Measurements from ENCODE around the gene CLCA4.
"Not testable (repeated sequence)": the region's sequence is repeated elsewhere in the genome, so short reads cannot be mapped to it uniquely, and the experiment has no call there.

CLCA4 gene, protein sequence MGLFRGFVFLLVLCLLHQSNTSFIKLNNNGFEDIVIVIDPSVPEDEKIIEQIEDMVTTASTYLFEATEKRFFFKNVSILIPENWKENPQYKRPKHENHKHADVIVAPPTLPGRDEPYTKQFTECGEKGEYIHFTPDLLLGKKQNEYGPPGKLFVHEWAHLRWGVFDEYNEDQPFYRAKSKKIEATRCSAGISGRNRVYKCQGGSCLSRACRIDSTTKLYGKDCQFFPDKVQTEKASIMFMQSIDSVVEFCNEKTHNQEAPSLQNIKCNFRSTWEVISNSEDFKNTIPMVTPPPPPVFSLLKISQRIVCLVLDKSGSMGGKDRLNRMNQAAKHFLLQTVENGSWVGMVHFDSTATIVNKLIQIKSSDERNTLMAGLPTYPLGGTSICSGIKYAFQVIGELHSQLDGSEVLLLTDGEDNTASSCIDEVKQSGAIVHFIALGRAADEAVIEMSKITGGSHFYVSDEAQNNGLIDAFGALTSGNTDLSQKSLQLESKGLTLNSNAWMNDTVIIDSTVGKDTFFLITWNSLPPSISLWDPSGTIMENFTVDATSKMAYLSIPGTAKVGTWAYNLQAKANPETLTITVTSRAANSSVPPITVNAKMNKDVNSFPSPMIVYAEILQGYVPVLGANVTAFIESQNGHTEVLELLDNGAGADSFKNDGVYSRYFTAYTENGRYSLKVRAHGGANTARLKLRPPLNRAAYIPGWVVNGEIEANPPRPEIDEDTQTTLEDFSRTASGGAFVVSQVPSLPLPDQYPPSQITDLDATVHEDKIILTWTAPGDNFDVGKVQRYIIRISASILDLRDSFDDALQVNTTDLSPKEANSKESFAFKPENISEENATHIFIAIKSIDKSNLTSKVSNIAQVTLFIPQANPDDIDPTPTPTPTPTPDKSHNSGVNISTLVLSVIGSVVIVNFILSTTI

DNA sequence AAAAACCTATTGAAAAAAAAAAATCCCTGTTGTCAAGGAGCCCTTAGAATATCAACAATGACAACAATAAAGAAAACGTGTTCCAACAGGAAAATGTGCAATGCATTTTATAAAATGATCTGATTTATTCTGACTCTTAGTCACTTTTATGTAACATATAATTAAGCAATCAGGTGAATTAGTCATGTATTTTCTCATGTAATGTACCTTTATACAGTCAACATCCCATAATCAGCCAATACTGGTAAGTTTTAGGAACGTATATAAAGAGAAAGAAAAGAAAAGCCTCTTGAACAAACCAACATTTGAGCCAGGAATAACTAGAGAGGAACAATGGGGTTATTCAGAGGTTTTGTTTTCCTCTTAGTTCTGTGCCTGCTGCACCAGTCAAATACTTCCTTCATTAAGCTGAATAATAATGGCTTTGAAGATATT is at the start of gene CLCA4:
TSS of gene CLCA4 (plus strand) at position 292 of the 435 bp plus-strand sequence. CDS start at position 334, 42 bp downstream.
- DNase-seq (ENCODE audit: low read depth), result no peak

DNA sequence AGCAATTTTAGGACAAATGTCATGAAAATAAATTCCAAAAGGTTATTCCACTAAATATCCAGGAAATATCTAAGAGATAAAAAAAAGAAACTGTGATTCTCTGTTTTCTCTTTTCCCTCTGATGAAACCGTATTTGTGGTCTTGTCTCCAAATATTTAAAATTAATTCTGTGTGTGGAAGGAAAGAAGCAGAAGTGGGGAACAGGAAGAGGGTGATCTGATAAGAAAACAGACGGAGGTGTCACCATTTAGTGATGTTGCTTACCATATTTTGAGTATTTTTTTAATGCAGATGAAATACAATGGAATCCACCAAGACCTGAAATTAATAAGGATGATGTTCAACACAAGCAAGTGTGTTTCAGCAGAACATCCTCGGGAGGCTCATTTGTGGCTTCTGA is 48.6 kb upstream of the CLCA4 start:
- no peak for DNase-seq (ENCODE audit: low read depth)

DNA sequence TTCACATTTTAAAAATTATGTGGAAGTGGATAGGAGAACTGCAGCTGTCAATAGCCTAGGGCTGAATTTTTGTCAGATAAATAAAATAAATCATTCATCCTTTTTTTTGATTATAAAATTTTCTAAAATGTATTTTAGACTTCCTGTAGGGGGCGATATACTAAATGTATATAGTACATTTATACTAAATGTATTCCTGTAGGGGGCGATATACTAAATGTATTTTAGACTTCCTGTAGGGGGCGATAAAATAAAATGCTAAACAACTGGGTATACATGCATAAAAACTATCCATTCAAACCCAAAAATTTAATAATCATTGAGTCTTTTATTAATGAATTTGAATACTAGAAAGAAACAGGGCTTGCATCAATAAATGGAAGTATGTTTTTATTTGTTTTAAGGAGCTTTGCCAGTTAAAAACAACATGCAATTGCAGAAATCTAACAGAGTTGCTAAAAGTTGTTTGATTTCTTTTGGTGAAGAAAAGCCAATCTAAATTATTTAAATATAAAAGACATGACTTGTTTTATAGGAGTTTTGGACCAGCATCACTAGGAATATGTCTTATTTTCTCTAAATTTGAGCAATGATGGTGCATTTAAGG is 46.8 kb upstream of the CLCA4 start:
- no peak for DNase-seq (ENCODE audit: low read depth)

DNA sequence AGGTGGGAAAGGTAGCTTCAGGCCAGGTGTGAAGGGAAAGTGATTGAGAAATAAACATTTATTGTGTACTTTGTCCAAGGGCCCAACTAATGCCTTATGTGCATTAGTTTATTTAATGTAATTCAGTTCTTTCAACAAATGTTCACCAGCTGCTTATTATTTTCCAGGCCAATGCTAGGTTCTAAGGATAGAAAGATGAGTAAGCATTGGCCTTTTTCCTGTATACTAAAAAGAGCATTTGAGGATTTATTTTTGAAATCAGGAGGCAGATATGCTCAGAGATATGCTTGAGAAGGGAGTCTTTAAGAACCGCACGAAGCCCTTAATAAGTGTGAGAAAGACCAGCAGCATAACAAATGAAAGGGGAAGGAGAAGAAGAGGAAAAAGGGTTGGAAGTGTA is 46.2 kb upstream of the CLCA4 start:
- DNase-seq (ENCODE audit: low read depth), result no peak

DNA sequence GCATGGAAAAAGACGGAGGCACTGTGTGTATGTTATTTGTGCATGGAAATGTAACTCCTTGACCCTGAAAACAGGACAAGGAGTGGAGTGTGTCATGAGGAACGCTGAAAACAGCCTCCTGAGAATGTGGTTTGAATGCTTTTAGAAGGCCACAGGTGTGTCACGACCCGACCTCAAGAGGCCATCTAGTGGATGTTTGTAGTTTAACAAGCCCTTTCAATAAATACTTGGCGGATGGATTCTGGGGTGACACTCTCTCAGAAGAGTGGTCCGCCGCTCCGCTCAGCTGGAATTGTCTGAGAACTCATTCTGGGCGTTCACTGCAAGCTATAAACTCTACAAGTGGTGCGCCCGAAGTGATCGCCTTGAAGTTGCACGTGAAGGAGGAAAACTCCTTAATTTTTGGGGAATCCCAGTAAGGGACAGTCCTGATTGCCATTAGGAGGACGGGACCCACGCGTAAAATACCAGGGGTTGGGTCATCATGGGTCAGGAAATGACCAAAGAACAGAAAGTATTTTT is 44.7 kb upstream of the CLCA4 start:
- not testable (repeated sequence) for DNase-seq (ENCODE audit: low read depth)

DNA sequence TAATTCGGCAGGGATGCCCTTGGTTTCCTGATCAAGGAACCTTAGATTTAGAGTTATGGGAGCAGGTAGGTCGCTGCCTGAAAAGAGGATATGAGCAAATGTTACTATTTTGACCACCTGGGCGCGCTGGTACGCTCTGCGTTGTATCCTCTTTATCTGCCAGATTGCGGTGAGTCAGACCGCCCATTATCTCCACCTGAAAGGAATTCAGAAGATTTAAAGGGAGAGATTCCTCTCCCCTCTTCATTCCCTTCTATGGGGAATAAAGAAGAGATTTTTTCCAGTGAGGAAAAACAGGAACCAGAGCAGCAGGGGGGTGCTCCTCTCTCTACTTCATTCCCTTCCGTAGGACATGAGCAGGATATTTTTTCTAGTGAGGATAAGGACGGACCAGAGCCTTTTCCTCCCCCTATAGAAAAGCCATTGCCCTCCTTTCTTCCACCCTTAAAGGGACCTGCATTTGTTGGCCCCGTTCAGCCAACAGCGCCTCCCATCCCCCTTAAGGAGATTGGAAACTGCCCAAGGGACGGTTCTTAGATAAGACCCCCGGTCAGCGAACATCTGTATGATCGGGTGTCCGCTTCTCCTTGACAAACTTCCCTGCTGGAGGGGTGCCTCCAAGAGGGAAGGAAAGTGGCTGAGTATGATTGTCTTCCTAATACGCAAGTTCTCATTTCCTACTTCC is 44.0 kb upstream of the CLCA4 start:
- DNase-seq (ENCODE audit: low read depth), result no peak

DNA sequence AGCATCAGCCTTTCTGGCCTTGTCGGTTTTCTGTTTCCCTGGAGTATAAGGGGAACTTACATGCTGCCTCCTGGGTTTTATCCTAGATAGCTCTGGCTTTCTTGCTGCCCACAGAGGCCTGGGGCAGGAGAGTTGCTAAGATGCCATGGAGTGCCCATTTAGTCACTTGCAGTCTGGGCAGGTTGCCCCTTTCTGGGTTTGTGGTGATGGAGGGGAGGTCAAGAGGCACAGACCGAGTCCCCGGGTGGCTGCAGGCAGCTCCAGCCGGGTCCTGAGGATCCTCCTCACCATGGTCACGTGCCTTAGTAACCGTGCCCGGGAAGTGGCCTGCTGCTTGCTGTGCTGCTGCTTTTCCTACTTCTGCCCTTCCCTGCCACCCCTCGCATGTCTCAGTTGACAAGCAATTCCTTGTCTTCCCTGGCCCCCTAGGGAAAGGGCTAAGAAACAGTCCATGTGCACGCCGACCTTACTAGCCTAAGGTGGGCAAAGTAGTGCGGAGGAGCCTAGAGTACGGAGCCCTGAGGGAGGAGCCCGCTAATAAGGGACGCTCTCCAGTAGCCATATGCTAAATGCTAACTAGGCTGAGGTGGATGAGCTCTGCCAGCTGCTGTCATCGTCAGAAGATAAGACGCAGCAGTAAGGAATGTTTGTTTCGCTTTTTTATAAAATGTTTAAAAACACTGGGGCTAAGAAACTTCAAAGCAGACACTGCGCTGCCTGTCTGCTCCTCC is 43.3 kb upstream of the CLCA4 start:
- no peak for DNase-seq (ENCODE audit: low read depth)

DNA sequence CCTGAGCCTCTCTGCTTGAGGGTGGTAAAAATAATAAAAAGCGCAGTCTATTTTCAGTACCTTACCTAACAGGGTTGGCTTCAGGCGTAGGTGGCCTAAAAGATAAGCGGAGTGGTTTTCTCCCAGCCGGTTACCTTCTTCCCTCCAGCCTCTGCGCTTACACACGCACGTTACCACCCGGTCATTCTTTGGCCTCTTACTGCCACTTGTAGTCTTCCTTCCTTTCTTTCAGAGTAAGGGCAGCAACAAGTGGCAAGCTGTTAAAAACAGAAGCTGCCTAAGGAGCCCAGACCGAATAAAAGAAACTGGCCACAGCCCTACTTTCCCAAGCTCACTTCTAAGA is 42.8 kb upstream of the CLCA4 start:
- DNase-seq (ENCODE audit: low read depth), result no peak

DNA sequence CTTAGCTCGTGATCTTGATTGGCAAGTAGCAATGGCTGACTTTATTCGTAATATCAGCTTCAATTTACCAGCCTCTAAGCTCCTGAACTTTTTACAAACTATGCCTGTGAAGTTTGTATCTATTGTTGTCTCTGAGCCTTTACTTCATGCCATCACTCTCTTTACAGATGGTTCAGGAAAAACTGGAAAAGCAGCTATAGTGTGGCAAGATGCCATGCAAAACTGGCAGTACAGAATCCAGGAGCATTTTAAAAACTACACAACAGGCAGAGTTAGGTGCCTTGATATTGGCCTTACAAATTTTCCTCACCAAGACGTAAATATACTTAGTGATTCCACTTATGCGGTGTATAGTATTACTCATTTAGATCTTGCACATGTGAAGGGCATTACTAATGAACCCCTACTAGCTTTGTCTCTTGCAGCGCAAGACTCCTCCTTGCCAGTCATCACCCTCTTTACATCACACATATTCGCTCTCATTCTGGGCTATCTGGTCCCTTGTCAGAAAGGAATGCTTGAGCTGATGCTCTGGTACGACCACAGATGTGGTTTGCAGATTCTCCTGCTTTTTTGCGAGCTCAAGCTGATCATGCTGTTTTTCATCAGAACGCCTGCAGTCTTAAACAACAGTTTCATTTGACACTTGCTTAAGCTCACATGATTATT is 41.8 kb upstream of the CLCA4 start:
- no peak for DNase-seq (ENCODE audit: low read depth)

DNA sequence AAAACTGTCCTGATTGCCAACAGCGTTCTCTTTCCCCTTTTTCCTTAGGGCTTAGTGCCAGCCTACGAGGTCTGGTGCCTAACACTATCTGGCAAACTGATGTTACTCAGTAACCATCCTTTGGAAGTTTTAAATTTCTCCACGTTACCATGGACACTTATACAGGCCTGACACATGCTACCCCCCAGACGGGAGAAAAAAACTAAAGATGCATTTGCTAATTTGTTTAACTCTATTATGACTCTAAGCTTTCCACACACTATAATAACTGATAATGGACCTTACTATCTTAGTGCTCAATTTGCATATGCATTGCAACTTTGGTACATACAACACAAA is 41.3 kb upstream of the CLCA4 start:
- no peak for DNase-seq (ENCODE audit: low read depth)

DNA sequence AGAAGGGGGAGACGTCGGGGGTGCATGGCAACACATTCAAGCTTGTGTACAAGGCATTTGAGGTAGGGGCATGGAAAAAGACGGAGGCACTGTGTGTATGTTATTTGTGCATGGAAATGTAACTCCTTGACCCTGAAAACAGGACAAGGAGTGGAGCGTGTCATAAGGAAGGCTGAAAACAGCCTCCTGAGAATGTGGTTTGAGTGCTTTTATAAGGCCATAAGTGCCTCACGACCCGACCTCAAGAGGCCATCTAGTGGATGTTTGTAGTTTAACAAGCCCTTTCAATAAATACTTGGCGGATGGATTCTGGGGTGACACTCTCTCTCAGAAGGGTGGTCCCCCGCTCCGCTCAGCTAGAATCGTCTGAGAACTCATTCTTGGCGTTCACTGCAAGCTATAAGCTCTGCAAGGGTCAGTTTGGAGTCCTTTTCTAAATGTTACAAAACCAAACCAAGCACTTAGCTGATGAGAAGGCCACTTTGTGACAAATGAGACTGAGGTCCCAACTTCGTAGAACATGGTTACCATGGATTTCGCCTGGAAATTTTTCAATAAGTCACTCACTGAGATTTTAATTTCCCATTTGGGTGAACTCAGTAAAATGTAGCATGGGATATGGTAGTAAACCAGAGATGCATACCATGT is 38.8 kb upstream of the CLCA4 start:
- DNase-seq (ENCODE audit: low read depth), result no peak

DNA sequence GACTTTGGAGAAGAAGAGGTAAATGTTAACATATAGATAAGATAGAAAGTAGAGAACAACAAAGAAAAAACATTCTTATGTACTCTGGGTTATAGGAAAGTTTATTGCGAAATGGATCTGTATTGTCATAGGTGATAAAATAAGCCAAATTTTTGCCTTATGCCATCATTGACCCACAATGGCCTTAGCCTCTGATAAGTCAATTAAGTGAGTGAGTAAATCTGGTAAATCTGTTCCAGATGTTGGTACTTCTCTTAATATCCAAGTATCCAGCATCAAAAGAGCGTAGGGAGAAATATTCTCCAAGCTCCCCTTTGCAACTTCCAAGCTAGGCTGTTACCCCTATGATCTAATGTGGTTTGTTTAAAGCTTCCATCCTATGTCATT is 38.3 kb upstream of the CLCA4 start:
- DNase-seq (ENCODE audit: low read depth), result no peak

DNA sequence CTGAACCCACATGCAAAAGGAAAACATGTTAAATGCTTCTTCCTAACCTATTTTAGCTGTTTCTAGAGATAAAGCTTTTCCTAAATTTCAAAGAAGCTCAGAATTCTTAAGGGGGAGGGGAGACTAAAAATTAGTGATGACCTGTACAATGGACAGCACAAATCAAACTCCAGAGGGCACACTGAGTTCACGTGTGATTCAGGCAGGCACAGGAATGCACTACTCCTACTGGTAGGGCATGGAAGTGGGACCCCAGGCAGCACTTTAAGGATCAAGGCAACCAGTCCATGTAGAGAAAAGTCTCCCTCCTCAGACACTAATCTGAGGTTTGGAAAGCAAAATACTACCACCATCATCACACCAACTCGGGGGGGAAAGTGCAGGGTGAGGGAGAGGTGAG is 31.3 kb upstream of the CLCA4 start:
- DNase-seq (ENCODE audit: low read depth), result no peak

DNA sequence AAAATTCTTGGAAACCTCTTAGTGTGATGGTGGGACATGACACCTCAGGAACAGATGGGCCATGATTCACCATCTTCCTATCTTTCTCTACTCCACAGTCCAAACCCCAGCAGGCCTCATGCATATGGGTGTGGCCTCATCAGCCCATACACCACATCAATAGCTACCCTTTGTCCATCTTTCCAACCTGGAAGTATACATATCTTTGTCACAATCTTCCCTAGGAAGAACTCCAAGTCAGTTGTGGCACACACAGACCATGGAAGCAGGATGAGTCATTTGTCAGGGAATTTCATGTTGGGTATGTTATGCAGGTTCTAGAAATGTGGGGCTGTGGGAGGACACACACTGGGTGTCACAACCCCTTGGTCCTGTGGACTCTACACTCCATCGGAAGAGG is 30.5 kb upstream of the CLCA4 start:
- no peak for DNase-seq (ENCODE audit: low read depth)

DNA sequence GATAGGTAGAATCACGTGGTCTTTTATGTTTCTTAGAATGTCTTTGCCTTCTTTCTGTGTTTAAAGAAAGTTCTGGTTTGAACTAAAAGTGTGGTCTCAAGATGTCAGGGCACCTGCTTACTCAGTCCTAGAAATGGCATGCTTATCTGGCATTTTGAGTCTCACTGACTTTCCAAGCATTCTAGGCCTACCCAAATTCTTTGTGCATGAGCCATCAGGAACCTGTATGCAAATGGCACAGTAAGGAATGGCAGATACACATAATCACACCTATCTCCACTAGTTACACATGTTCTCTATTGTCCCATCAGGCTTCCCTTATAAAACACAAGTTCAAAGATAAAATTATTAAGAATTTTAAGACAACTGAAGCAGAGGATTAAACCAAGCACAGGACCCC is 29.5 kb upstream of the CLCA4 start:
- DNase-seq (ENCODE audit: low read depth), result no peak

DNA sequence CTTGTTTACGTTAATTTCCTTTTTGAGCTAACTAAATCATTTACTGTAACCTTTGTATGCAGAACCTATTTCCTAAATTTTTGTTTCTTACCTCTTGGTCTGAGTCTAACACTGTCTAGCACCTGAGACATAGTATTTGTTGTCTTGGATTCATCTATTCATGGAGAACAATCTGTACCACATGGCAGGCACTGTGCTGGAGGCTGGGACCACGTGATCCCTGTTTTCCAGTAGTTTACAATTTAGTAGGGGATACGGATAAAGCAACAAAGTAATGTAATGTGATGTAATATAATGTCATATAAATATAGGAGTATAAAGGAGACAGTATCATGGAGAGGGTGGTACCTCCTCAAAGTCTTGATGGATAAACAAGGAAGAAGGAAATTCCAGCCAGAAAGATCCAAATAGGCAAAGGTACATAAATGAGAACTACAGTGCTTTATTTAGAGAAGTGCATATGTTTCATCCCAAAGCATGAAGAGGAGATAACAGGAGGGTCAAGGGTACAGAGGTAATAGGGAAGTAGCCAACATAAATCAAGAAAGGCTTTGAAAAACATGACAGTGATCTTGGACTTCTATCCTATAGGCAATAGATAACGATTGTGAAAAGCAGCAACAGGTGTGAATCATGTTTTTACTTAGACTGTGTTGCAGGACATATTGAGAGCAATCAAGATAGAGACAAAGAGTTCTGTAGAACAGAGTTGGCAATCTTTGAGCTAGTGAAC is 25.9 kb upstream of the CLCA4 start:
- no peak for DNase-seq (ENCODE audit: low read depth)

DNA sequence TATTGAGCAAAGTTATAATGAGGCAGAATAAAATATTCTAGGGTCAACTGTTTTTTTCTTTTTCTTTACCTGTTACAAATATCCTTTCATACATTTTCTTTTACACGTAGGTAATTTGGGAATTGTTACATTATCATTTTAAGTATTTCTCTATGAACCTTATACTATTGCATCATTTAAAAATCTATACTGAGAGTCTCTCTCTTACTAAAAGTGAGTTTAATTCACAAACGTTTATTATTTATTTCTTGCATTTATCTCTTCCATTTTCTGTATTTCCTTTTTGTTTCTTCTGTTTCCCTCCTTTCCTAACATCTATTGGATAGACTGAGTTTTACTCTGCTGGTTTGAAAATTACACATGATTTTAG is 25.4 kb upstream of the CLCA4 start:
- DNase-seq (ENCODE audit: low read depth), result no peak

DNA sequence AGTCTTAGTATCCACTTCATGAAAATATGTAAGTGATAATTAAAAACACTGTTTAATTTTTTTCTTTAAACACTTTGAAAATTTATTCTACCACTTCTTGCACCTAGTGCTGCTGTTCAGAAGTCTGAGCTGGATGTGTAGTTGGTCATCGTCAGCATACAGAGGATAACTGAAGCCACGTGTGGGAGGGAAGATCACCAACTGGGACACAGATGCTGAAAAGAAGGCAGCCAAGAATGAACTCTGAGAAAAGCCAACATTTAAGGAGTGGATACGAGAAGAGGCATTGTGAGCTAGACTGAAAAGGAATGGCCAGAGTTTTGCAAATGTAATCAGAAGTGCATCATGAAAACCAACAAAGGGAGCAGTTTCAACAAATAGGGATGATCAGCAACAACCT is 24.6 kb upstream of the CLCA4 start:
- no peak for DNase-seq (ENCODE audit: low read depth)

DNA sequence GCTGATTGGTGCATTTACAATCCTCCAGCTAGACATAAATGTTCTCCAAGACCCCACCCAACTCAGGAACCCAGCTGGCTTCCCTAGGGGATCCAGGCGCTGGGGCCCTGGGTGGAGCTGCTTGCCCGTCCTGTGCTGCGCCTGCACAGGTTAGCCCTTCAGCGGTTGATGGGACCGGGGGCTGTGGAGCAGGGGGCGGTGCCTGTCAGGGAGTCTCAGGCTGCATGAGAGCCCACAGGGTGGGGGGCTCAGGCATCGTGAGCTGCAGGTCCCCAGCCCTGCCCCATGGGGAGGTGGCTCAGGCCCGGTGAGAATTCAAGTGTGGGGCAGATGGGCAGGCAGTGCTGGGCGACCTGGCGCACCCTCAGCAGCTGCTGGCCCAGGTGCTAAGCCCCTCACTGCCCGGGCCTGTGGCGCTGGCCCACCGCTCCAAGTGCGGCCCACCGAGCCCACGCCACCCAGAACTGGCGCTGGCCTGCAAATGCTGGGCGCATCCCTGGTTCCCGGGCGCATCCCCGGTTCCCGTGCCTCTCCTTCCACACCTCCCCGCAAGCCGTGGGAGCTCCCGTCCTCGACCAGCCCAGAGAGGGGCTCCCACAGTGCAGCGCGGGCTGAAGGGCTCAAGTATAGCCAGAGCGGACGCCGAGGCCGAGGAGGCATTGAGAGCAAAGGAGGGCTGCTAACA is 23.1 kb upstream of the CLCA4 start:
- DNase-seq (ENCODE audit: low read depth), result no peak
